Esophagus squamous epithelium (tissue), 4 donors: Measurements from ENCODE around the gene OSBPL10.

Source experiments
- CTCF ChIP-seq, 6 experiments: fragments of 450-650 bp in 4 of 6; fragments of 200-600 bp in 2 of 6; sonication (generic) in 2 of 6; IDR thresholded peaks; one replicate each; pipeline ENCODE4 v1.5.1; 2016 to 2019; ENCODE audit warnings: antibody characterized with exemption in 6 of 6, mild to moderate bottlenecking in 4 of 6, moderate library complexity in 4 of 6
- POLR2A ChIP-seq, 4 donors: fragments of 450-650 bp; IDR thresholded peaks; one replicate each; pipeline ENCODE4 v1.6.1; 2017; ENCODE audit warnings: antibody characterized with exemption in 4 of 4, mild to moderate bottlenecking in 4 of 4, moderate library complexity in 3 of 4

- no peak for TF ChIP-seq CTCF (IDR thresholded peaks at IDR 0.05)
- TF ChIP-seq POLR2A (IDR thresholded peaks at IDR 0.05): no peak
These were observed 40.7 kb upstream of the OSBPL10 start for GRCh38 chr3:32021748-32022147.
